ENCODE results near the gene IL17REL. TPM values are rescaled to one million over a fixed set of nuclear protein-coding genes. Genes with fewer than 3 reads are reported as not detected.

The IL17REL gene
- total RNA-seq, 1 experiment from 2014 or later = 0.24 TPM

GRCh38 chr22:50010676-50011446 is 1.7 kb downstream of the IL17REL start:
- TF ChIP-seq IRF2 (CRISPR knock-in tag; IDR thresholded peaks at IDR 0.05; ENCODE audit: borderline replicate concordance, low read depth) (no peak), SMAD3 (CRISPR knock-in tag; IDR thresholded peaks at IDR 0.05; ENCODE audit: borderline replicate concordance) (no peak), ZNF416 (CRISPR knock-in tag; IDR thresholded peaks at IDR 0.05) (no peak), CREM (CRISPR knock-in tag; IDR thresholded peaks at IDR 0.05) (no peak), RORB (CRISPR knock-in tag; IDR thresholded peaks at IDR 0.05) (no peak), SOX15 (CRISPR knock-in tag; IDR thresholded peaks at IDR 0.05) (no peak), PREB (CRISPR knock-in tag; IDR thresholded peaks at IDR 0.05; ENCODE audit: borderline replicate concordance) (no peak), ZNF396 (CRISPR knock-in tag; IDR thresholded peaks at IDR 0.05; ENCODE audit: borderline replicate concordance) (no peak), ZNF219 (CRISPR knock-in tag; IDR thresholded peaks at IDR 0.05; ENCODE audit: borderline replicate concordance) (no peak), MYBL2 (CRISPR knock-in tag; IDR thresholded peaks at IDR 0.05) (no peak), HMGA2 (CRISPR knock-in tag; IDR thresholded peaks at IDR 0.05) (no peak), EMX1 (CRISPR knock-in tag; IDR thresholded peaks at IDR 0.05) (no peak), TEAD4 (CRISPR knock-in tag; IDR thresholded peaks at IDR 0.05) (no peak)
- TF ChIP-seq, protein P1, sequence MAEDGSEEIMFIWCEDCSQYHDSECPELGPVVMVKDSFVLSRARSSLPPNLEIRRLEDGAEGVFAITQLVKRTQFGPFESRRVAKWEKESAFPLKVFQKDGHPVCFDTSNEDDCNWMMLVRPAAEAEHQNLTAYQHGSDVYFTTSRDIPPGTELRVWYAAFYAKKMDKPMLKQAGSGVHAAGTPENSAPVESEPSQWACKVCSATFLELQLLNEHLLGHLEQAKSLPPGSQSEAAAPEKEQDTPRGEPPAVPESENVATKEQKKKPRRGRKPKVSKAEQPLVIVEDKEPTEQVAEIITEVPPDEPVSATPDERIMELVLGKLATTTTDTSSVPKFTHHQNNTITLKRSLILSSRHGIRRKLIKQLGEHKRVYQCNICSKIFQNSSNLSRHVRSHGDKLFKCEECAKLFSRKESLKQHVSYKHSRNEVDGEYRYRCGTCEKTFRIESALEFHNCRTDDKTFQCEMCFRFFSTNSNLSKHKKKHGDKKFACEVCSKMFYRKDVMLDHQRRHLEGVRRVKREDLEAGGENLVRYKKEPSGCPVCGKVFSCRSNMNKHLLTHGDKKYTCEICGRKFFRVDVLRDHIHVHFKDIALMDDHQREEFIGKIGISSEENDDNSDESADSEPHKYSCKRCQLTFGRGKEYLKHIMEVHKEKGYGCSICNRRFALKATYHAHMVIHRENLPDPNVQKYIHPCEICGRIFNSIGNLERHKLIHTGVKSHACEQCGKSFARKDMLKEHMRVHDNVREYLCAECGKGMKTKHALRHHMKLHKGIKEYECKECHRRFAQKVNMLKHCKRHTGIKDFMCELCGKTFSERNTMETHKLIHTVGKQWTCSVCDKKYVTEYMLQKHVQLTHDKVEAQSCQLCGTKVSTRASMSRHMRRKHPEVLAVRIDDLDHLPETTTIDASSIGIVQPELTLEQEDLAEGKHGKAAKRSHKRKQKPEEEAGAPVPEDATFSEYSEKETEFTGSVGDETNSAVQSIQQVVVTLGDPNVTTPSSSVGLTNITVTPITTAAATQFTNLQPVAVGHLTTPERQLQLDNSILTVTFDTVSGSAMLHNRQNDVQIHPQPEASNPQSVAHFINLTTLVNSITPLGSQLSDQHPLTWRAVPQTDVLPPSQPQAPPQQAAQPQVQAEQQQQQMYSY (CRISPR knock-in tag; IDR thresholded peaks at IDR 0.05) = no peak
- TF ChIP-seq, protein P2, sequence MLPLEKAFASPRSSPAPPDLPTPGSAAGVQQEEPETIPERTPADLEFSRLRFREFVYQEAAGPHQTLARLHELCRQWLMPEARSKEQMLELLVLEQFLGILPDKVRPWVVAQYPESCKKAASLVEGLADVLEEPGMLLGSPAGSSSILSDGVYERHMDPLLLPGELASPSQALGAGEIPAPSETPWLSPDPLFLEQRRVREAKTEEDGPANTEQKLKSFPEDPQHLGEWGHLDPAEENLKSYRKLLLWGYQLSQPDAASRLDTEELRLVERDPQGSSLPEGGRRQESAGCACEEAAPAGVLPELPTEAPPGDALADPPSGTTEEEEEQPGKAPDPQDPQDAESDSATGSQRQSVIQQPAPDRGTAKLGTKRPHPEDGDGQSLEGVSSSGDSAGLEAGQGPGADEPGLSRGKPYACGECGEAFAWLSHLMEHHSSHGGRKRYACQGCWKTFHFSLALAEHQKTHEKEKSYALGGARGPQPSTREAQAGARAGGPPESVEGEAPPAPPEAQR (CRISPR knock-in tag; IDR thresholded peaks at IDR 0.05) = no peak
- TF ChIP-seq, protein P3, sequence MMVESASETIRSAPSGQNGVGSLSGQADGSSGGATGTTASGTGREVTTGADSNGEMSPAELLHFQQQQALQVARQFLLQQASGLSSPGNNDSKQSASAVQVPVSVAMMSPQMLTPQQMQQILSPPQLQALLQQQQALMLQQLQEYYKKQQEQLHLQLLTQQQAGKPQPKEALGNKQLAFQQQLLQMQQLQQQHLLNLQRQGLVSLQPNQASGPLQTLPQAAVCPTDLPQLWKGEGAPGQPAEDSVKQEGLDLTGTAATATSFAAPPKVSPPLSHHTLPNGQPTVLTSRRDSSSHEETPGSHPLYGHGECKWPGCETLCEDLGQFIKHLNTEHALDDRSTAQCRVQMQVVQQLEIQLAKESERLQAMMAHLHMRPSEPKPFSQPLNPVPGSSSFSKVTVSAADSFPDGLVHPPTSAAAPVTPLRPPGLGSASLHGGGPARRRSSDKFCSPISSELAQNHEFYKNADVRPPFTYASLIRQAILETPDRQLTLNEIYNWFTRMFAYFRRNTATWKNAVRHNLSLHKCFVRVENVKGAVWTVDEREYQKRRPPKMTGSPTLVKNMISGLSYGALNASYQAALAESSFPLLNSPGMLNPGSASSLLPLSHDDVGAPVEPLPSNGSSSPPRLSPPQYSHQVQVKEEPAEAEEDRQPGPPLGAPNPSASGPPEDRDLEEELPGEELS (CRISPR knock-in tag; IDR thresholded peaks at IDR 0.05) = no peak
- TF ChIP-seq, protein P4, sequence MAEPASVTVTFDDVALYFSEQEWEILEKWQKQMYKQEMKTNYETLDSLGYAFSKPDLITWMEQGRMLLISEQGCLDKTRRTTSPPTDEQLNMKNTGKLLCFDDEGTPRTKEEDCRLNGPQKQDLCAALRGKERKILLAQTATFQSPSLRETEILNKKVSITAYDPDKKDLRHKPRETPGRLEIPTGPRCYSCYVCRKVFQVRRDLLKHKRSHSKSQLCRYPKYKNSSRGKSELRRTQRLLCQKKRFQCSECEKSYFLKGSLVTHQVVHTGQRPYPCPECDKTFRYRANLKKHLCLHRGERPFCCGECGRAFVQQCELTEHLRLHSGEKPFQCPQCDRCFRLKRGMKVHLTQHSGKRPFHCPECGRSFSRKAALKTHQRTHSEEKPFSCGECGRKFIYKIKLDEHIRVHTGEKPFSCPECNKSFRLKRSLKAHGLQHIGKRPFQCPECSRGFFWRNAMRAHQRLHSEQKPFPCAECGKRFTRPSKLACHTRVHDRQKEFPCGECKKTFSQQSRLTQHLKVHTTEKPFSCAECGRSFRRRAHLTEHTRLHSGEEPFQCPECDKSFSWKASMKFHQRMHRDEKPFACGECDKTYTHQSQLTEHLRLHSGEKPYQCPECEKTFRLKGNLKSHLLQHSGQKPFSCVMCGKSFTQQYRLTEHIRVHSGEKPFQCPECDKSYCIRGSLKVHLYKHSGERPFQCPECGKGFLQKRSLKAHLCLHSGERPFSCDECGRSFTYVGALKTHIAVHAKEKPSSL (CRISPR knock-in tag; conservative IDR thresholded peaks at IDR 0.05) = no peak
- ATAC-seq = no peak
- Mint-ChIP-seq H3K9me3 (no peaks in the 10 kb centered on the region), H3K4me3 (peak overlapping the region; percentile 65), H3K27me3 (ENCODE audit: low read depth) (peaks cover 44% of the 10 kb centered on the region), H3K36me3 (no peaks in the 10 kb centered on the region), H3K4me1 (peaks cover 16% of the 10 kb centered on the region), H3K27ac (no peak overlapping the region)
- DNase-seq (ENCODE audit: low spot score) = no peak
- CTCF ChIA-PET = interaction anchor here (0.8 to 4.1 kb wide), 3 partner anchors 16 to 19 kb away, joined by 3 to 25 read pairs (median 15); no protein-coding TSS in a partner anchor
- POLR2A ChIA-PET = no interaction called here

All from WTC11 (cell line).